DOHH2 (cell line): Measurements from ENCODE around the gene VPS26A.

ENCODE experiments used
- CTCF ChIP-seq: fragments of 200-600 bp; sonication (generic); IDR thresholded peaks from one replicate; pipeline ENCODE4 v1.5.1; 2014; ENCODE audit warnings: antibody characterized with exemption, mild to moderate bottlenecking, low read depth, low read length; ENCODE audit not compliant: poor library complexity, severe bottlenecking
- EZH2phosphoT487 ChIP-seq: fragments of 200-600 bp; sonication (generic); IDR thresholded peaks from 2 replicates; pipeline ENCODE4 v1.6.1; 2017; ENCODE audit warnings: borderline replicate concordance, mild to moderate bottlenecking, antibody characterized with exemption, low read length, moderate library complexity, mixed read lengths

GRCh38 chr10:69124563-69125268 lies 738 bp downstream of the VPS26A start:
- TF ChIP-seq CTCF, result no peak
- no peak for TF ChIP-seq EZH2phosphoT487
